DND-41 (cell line): ENCODE data around the gene TOMM34.

Experiments used
- CTCF ChIP-seq: IDR thresholded peaks from 2 replicates; pipeline ENCODE4 v1.5.1; 2012; ENCODE audit warnings: borderline replicate concordance, low read length, moderate library complexity, mild to moderate bottlenecking; ENCODE audit not compliant: poor library complexity, severe bottlenecking; ENCODE audit errors: extremely low read depth
- EZH2 ChIP-seq: IDR thresholded peaks from 3 replicates; pipeline ENCODE4 v1.6.1; 2012; ENCODE audit warnings: borderline replicate concordance, low read depth, mild to moderate bottlenecking, moderate library complexity, low read length, inconsistent platforms; ENCODE audit not compliant: severe bottlenecking

DNA sequence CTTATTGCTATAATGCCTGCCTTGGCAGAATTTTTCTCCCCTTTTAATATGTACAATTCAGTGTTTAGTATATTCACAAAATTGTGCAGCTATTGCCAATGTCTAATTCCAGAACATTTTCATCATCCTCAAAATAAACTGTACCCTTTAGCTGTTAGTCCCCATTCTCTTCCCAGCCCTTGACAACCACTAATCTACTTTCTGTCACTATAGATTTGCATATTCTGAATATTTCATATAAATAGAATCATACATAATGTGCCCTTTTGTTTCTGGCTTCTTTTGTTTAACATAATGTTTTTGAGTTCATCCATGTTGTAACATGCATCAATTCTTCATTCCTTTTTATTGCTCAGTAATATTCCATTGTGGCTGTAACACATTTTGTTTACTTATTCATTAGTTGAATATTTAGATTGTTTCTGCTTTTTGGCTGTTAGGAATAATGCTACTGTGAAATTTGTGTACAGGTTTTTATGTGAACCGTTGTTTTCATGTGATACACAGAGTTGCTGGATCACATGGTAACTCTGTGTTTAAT lies 28.5 kb upstream of the TOMM34 start:
- no peak for TF ChIP-seq CTCF
- TF ChIP-seq EZH2: no peak
